WTC11 (cell line): ENCODE data around the gene OR13C8. TPM values are rescaled to one million over a fixed set of nuclear protein-coding genes. Genes with fewer than 3 reads are reported as not detected.

Source experiments
- CREM ChIP-seq: sonication (generic); formaldehyde crosslinking; IDR thresholded peaks from 2 replicates; pipeline ENCODE4 v1.8.1; 2022; ENCODE audit warnings: mild to moderate bottlenecking, missing genetic modification reagents, moderate library complexity
- total RNA-seq: library from RNA; stranded (reverse); gene quantifications from 3 replicates; pipeline ENCODE4 v1.2.3, GENCODE V29; 2021

The OR13C8 gene
- total RNA-seq, 1 experiment from 2014 or later: not detected

- no peak for TF ChIP-seq CREM
- TF ChIP-seq, all 79 proteins: peak for 0
Measured at GRCh38 chr9:104618104-104618503, 49.1 kb downstream of the OR13C8 start, which contains the start of gene OR13C9 (continued).

Other genes starting within 250 kb of the OR13C8 start
- gene OR13F1, start 64.9 kb upstream of the OR13C8 start, total RNA-seq: not detected in 3 replicates
- gene OR13C4, start 42.0 kb upstream of the OR13C8 start, total RNA-seq: 0.24 TPM in 1 of 3 replicates, not detected in the others
- gene OR13C3, start 32.3 kb upstream of the OR13C8 start, total RNA-seq: not detected in 3 replicates
- gene OR13C5, start 30.2 kb downstream of the OR13C8 start, total RNA-seq: not detected in 3 replicates
- gene OR13C2, start 36.5 kb downstream of the OR13C8 start, total RNA-seq: not detected in 3 replicates
- gene OR13C9, start 49.0 kb downstream of the OR13C8 start, total RNA-seq: not detected in 3 replicates
- not detected in 3 replicates for gene OR13D1, start 125.3 kb downstream of the OR13C8 start, total RNA-seq
- 7.2 to 10.3 TPM (median 10.3 TPM) in 3 replicates for gene NIPSNAP3A, start 178.5 kb downstream of the OR13C8 start, total RNA-seq
- 0.30 to 0.55 TPM (median 0.31 TPM) in 3 replicates for gene NIPSNAP3B, start 195.0 kb downstream of the OR13C8 start, total RNA-seq